ENCODE data around the gene SUSD1.
"Not testable (repeated sequence)": the region's sequence is repeated elsewhere in the genome, so short reads cannot be mapped to it uniquely, and the experiment has no call there.

The SUSD1 gene

DNA sequence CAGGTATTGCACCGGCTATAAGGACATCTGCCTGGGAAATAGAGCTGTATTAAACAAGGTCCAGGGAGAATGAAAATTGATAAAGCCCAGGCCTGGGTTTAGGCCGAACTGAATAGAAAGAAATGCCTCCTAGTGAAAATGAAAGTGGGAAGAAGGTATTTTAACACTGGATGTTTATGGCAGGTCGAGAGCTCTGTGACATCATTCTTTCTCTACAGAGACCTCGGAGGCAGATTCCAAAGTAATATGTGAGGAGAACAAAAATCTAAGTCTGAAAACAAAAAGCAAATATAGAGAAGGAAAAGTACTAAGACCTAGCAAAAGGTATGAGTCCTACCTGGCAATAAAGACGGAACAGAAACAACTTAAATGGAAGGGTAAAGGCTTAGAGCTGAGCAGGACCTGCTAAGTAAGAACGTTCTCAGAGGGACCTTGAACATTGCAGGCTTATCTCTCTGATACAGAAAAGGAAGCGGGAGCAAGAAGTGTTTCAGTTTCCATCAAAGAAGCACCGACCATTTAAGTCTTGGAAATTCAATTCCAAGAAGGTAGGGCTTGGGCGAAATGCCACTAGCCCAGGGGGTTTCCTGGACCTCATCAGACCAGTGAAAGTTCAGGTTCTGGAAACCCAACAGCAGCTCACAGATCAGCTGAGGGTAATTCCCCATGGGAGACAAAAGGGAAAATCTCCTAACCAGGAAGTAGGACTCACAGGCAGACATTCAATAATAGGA lies 80.0 kb downstream of the SUSD1 start:
- no peak for DNase-seq (ENCODE audit: low read depth, low spot score)

DNA sequence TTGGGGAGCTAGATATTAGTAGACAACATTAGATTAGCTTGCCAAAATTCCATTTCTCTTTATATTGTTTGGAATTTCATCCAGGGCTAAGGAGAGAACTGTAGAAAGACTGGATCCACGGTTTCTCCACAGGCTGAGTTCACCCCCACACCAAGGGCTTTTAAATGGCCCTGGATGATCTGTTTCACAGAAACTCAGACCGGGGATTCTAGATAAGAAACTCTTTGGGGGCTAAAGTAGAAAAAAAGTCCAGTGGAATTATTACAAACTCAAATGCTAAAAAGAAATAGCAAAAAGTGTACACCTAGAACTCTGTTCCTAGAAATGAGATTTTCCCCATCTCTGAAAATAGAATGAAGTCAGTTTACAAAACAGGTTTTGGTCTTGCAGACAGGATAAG lies 80.9 kb downstream of the SUSD1 start:
- DNase-seq (ENCODE audit: low read depth, low spot score): no peak

DNA sequence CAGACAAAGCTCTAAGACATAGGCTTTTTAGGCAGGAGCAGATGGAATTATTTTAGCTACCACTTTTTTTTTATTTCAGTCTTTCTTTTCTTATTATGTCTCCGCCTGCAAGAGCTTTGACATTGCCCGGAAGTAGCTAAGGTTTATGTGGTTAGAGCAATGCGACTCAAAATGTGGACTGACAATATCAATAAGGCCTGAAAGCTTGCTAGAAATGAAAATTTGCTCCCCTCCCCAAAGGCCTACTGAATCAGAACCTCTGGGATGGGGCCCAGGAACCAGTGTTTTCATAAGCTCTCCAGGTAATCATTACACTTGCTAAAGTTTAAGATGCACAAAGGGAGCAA lies 81.3 kb downstream of the SUSD1 start:
- DNase-seq (ENCODE audit: low read depth, low spot score): no peak

DNA sequence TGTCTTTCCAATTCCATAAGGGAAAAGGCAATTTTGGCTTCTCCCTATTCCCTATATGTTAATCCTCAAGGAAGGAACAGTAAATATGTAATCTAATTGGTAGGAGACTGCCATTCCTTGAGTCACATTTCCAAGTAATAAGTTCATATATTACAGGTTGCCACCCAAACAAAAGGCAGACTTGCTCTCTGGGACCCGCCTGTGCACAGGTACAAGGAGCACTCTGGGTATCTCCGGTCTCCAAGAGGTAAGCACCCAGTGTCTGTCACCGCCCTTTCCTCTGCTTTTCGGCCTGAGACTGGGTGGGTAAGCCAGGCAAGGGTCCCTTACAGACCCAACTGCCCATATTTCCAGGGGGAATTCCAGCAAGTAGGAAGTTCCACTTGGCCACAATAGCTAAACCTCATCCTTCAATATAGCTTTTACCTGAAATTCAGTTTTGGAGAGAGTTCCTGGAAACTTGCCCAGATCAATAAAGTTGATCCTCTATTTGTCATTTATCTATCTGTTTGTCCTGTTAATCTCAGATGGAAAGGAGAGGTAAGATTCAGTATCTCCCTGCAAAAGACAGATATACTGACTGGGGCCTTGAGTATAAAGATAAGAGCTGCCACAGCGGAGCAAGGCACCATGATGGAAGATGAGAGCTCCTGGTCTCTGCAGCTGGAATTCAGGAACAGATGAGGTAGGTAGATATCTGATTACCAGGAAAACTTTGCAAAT lies 81.8 kb downstream of the SUSD1 start:
- DNase-seq (ENCODE audit: low read depth, low spot score): no peak

DNA sequence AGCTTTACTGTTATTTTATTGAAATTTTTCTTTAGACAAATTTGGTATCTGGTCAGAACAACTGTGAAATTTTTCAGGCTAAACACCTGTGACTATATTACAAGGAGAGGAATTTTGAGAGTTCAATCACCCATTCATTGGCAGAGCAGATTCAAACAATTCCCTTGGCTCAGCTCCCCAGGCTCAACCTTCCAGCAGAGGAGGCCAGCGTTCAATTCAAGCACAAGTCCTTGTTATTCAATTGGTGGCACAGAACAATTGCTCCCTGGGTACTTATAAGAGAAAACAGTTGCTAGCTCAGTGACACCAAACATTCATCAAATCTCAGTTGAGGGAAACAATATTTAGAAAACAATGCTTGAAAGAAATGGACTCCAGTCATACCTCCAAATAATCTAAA lies 83.3 kb downstream of the SUSD1 start:
- no peak for DNase-seq (ENCODE audit: low read depth, low spot score)

DNA sequence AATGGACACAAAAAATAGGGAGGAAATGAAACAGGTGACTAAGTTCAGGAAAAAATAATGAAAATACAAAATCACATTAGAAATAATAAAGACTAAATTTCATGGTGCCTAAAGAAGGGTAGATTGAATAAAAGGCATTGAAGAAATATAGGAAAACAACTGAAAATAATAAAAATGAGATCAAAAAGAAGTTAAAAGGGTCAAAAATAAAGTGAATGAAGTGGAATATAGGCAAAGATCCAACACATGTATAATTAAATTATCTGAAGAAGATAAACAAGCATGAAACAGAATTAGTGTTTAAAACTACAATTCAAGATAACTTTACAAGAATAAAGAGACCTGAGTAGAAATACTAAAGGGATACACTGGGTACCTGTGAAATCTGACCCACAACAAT lies 87.6 kb downstream of the SUSD1 start:
- DNase-seq (ENCODE audit: low read depth, low spot score): no peak

DNA sequence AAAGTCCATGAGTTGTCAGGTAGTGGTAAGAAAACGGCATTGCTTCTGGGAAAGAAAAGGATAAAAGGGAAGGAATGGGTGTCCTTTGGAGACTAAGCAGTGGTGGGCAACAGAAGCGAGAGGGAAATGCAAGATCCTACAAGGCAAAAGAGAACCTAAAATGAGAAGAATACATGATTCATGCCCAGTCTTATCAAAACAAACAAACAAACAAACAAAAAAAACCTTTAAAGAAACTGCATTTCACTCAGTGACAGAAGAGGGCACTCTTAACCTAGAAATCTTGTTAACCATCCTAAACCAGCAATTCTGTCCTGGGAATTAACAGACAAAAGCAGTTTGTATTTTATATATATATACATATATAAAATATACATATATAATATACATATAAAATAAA lies 88.5 kb downstream of the SUSD1 start:
- no peak for DNase-seq (ENCODE audit: low read depth, low spot score)

DNA sequence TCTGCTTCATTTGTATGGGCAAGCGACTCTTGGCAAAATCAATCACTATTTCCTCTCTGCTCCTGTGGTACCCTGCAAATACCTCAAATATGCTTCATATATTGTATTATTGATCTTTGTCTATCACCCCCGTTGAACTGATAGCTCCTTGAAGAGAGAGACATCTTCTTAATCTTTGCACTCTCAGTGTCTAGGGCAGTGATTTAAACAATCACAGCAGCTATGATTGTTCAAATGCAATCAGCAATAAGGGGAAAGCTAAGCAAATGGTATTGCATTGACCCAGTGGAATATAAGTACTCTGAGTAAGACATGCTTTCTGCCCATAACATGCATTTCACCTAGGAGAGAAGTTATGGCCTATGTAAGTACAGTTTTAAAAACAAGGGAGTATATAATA lies 90.2 kb downstream of the SUSD1 start:
- DNase-seq (ENCODE audit: low read depth, low spot score): no peak

DNA sequence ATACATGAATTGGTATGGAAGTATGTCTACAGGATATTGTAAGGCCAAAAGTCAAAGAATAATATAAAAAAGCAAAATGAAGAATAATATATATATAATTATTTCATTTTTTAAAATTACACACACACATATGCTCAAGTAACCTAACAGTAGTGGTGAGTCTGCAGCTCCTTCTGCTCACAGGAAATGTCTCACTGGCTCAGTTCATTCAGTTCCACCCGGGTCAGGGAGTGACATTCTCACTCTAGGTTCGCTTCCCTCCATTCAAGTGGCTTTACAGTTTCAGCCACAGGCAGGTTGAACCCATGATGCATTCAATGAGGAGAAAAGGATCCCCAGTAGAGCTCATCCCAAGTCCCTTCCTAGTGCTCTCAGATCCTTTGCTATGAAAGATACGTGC lies 90.8 kb downstream of the SUSD1 start:
- DNase-seq (ENCODE audit: low read depth, low spot score): no peak

DNA sequence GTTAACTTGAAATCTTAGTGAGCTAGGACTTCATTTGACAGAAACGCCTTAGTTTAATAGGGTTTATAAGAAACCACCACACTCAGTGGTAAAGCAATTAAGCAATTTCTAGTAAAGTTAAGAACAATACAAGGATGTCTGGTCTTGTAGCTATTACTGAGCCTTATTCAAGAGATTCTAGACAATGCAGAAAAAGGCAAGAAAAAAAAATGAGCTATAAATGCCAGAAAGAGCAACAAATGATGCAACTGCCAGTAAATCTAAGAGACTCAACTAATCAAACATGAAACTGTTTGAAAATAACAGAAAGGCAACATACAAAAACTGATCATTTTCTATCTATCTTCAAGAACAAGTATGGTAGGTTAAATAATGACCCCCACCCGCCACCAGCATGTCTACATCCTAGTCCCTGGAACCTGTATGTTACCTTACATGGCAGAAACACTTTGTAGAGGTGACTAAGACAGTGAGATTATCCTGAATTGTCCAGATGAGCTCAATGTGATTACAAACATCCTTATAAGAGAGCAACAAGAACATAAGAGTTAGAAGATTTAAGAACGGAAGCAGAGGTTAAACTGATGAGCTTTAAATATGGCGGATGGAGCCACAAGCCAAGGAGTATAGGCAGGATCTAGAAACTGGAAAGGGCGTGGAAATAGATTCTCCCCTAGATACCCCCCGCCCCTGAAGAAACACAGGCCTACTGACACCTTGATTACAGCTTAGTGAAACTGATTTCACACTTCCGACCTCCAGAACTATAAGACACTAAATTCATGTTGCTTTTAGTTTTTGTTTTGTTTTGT lies 93.0 kb downstream of the SUSD1 start:
- DNase-seq (ENCODE audit: low read depth, low spot score): no peak

DNA sequence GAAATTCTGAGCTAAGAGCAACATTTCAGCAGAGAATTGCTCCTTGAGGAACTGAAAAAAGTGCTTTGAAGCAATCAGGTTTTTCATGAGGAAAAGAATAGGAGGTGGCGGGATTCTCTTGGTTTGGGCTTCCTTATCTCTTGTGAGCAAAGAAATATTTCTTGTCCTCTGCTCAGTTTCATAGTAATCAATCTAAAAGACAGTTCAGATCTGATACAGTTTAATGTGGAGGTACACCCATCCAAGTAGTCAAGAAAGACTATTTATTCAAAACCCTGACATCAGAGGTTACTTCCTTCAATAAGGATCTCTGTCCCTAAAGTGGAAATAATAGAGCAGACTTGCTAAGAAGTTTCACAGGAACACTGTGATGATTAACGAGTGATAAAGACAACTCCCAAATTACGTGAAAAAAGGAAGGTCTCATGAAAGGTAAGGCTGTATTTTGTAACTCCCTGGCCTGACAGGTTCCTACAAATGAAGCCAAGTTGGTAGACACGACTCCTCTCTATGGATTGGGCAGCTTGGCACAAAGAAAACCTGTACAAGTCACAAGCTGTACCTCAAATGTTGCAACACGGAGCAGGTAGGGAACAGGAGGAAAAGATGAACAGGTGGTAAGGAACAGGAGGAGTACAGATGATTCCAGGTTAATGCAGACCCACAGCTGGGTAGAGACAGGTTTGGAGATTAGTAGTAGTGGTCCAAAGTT lies 94.1 kb downstream of the SUSD1 start:
- no peak for DNase-seq (ENCODE audit: low read depth, low spot score)

DNA sequence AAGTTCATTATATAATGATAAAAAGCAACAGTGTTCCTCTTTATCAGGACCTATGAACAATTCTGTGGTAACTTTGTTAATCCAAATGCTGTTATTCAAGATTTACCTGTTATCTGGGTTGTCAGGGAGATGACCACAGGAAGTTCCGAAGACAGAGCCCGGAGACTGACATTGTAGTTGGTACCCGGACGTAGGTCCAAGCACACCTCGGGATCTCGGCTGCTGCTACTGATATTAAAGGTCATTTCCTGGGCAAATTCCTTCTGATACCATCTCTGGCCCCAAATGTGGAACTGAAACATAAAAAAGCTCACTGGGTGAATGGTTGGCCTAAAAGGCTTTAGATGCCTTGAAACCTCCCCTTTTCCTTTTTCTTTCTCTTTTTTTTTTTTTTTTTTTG lies 96.7 kb downstream of the SUSD1 start:
- no peak for DNase-seq (ENCODE audit: low read depth, low spot score)

DNA sequence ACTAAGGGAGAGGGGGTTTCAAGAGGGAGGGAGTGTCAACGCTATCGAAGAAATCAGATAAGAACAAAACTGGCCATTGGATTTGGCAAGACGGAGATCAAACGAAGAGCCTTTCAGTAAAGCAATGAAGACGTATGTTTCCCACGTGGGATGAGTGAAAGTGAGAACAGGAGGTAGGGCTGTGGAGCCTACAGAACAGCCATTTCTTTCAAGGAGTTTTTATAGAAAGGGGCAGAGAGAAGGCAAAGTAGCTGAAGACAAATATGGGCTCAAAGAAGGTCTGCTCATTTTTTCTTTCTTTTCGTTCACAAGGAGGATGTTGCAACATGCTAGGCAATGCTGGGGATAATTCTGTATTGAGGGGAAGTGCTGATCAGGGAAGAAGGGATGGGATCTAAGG lies 98.3 kb downstream of the SUSD1 start:
- no peak for DNase-seq (ENCODE audit: low read depth, low spot score)

DNA sequence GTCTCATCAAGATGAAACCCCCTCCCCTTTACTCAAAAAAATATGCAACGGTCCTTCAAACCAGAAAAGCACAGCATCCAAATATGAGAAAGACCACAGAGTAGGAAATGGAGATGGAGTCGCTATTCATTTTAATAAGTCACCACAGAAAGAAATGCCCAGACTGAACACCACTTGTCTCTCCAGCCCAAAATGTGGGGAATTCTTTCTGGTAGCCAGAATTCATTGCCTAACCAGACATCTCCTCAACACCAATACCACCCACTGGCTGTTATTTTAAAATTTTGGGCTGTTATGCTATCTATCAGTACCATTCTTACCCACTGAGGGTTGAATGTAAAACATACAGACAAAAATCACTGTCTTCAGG lies 100.1 kb downstream of the SUSD1 start:
- no peak for DNase-seq (ENCODE audit: low read depth, low spot score)

DNA sequence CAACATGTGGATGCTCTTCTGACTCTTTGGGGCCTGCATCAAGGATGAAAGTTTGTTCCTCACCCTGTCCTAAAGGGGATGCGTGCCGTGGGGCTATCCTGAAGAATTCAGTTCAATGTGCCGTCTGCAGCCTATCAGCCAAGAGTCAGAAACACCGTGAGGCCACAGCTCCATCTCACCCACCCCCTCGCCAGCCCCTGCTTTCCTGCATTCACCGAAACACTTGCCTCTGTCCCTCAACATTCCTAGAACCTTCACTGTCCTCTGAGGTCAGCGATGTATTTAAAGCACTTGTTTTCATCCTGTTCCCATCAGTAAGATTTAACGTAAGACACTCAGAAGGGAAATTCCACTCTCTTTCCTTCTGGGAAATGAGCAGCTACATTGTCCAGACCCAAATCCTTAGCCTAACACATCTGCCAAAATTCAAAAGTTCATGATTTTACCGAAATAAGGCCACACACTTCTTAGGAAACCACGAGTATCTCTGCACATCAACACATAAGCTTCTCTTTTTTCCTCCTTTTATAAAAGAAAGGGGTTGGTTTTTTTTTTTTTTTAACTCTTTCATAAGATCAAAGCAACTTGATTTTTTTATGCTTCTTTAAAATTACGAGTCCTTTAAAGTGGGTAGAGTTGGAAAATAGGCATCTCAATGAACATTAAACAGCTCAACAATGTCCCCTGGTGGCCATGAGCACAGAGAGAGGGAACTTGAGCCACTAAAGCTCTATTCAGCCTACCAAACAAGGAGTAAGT lies 100.7 kb downstream of the SUSD1 start:
- DNase-seq (ENCODE audit: low read depth, low spot score): peak; percentile 71

DNA sequence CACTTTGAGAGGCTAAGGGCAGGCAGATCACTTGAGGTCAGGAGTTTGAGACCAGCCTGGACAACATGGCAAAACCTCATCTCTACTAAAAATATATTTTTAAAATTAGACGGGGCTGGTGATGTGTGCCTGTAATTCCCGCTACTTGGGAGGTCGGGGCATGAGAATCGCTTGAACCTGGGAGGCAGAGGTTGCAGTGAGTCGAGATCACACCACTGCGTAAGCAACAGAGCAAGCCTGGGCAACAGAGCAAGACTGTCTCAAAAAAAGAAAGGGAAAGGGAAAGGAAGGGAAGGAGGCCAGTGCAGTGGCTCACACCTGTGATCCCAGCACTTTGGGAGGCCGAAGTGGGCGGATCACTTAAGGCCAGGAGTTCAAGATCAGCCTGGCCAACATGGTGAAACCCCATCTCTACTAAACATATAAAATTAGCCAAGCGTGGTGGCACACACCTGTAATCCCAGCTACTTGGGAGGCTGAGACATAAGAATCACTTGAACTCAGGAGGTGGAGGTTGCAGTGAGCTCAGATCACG lies 101.4 kb downstream of the SUSD1 start:
- not testable (repeated sequence) for DNase-seq (ENCODE audit: low read depth, low spot score)

DNA sequence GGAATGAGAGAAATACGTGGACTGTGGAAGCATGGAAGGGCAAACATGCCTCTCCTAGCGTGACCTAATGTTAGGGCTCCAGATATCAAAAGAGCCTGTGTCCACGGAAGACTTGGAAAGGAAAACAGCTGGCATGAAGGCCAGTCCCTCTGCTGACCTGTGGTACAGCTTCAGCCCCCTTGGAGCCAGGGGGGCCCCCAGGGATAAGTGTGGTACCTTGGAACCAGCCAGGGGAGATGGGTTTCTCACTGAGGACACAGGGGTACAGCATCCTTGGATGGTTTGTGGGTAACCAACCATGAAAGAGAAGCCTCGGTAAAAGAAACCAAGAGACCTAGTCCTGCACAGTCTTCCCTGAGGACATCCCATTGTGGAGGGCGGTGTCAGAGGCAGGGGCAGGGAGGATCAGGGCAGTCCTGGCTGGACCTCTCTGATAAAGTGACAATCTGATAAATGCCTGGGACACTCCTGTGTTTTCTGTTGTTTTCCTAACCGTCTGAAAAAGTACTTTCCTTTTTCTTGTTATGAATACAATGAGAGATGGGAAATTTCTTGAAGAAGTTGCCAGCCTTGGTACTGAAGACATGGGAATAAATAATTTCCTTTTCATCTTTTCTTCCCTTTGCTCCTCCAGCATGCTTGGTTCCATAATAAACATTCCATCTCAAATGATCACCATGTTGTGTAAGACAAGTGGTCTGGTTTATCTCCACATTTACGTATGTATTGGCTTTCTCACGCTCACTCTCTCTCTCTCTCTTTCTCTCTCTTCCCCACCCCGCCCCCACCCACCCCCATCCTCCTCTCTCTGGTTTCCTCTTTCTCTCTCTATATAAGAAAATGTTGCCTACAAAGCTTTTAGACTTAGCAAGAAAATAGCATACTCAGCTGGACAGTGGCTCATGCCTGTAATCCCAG lies 102.1 kb downstream of the SUSD1 start:
- DNase-seq (ENCODE audit: low read depth, low spot score): peak; percentile 22

DNA sequence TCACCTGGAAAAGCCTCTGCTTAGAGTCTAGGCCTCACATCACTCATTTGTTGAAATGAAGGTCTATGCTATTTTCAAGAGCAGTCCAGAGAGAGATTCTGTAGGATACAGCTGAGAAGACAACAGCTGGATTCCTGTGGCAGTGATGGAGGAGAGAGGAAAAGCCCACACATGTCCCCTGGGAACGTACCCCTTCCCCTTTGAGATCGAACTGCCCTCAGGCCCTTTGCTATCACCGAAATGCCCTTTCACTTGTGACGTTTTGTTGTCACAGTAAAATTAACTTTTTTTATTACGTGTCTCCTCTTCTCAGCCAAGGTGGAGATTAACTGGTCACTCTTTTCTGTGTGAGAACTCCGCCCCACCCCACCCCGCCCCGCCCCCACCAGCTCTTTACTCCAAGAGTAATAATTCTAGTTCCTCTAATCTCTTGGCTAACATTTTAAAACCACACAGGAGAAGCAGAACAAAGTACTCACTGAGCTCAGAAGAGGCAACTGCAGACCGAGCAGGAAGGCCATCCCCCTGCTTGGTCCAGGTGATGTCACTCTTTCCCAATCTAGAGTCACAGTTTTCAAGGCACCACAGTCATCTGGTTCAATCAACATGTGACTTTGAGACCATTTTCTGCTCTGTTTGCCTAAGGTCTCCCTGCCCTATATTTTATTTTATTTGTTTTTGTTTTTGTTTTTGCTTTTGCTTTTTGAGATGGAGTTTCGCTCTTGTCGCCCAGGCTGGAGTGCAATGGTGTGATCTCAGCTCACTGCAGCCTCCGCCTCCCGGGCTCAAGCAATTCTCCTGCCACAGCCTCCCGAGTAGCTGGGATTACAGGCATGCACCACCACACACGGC lies 105.6 kb downstream of the SUSD1 start:
- DNase-seq (ENCODE audit: low read depth, low spot score): no peak

Measured in brain pericyte (primary cell).